ENCODE results near the gene SUGP2.

DNA sequence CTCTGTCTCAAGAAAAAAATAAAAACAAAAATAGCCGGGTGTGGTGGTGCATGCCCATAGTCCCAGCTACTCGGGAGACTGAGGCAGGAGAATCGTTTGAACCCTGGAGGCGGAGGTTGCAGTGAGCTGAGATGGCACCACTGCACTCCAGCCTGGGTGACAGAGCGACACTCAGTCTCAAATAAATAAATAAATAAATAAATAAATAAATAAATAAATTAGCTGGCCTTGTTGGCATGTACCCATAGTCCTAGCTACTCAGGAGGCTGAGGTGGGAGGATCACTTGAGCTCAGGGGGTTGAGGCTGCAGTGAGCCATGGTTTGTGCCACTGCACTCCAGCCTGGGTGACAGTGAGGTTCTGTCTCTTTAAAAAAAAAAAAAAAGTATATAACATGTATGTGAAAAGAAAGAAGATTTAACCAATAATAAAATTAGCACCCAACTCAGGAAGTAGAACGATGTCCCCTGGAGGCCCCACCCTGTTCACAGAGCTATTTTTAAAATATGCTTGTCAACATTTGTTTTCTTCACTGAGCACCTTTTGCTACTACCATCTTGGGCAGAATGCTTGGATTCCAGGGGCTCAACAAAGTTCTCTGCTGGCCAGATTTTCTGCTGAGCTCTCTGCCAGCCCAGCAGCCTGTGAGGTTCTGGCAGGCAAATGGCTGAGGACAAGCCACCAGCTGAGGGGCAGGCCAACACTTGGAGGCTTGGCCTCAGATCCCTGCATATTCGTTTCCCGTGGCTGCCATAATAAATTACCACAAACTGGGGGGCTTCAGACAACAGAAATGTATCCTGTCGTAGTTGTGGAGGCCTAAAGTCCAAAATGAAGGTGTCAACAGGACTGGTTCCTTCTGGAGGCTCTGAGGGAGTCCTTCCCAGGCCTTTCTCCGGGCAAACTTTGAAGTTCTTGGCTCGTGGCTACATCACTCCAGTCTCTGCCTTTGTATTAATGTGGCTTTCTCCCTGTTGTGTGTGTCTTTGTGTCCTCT, 35.6 kb upstream of the SUGP2 start:
- TF ChIP-seq, protein P1, sequence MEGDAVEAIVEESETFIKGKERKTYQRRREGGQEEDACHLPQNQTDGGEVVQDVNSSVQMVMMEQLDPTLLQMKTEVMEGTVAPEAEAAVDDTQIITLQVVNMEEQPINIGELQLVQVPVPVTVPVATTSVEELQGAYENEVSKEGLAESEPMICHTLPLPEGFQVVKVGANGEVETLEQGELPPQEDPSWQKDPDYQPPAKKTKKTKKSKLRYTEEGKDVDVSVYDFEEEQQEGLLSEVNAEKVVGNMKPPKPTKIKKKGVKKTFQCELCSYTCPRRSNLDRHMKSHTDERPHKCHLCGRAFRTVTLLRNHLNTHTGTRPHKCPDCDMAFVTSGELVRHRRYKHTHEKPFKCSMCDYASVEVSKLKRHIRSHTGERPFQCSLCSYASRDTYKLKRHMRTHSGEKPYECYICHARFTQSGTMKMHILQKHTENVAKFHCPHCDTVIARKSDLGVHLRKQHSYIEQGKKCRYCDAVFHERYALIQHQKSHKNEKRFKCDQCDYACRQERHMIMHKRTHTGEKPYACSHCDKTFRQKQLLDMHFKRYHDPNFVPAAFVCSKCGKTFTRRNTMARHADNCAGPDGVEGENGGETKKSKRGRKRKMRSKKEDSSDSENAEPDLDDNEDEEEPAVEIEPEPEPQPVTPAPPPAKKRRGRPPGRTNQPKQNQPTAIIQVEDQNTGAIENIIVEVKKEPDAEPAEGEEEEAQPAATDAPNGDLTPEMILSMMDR (IDR thresholded peaks at IDR 0.05), result no peak
- TF ChIP-seq POLR2AphosphoS5 (IDR thresholded peaks at IDR 0.05) (no peak), EP300 (IDR thresholded peaks at IDR 0.05) (no peak)
